Activated CD8-positive, alpha-beta memory T cell treated with anti-CD3 and anti-CD28 coated beads, Interleukin-2, amount 50 U/mL, for 48 hours (primary cell): ENCODE data around the gene TEX14.

Experiments used
- DNase-seq: peaks from one replicate; pipeline ENCODE4 v3.0.0-alpha.2; 2020

Gene TEX14

DNA sequence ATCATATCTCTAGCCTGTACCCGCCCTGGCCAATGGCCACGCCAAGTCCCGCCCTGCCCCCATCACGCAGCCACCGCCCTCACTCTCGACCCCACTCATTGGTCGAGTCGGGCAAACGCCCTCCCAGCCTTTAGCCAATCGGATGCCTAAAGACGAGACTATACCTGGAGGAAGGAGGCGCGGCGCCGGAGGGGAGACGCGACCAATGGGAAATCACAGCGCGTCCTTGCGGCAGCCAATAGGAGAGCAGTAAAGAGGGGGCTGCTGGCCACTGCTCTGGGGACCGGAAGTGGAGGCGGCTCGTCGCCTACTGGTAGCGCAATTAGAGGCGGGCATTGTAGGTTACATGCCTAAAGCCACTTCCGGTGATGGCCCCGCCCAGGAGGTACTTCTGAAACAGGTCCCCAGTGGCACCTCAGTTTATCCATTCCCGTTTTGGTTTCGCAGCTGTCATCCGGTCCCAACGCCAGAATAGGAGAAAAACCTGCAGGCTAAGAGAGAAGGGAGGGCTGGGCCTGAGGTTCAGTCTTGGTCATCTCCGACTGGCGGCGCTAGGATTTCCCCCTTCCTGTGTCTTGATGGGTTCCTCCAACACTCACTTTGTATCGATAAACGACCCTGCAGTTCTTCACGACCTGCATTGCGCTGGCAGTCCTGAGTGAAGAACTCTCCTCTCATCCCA lies 173.8 kb downstream of the TEX14 start:
- peak; percentile 98 for DNase-seq

DNA sequence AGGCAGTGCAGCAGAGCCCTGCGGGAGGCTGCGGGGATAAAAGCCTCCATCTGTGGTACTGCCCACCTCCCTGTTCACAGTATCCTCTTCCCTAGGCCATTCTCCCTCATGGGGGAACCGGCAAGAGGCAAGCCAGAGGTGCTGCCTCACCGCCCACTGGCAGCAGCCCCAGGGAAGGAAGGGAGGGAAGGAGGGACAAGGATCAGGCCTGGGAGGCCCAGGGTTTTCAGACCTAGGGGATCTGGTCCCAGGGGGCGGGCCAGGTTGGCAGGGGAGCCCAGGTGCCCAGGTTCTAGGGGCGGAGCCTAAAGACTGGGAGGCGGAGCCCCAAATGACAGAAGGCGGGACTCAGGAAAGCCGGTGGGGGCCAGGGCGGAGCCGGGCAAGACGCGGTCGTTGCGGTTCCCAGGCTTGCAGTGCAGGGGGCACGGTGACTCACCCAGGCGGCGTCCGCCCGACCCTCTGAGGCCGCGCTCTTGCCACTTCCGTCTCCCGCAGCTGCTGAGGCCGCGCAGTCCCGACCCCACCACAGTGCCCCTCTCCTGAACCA lies 174.4 kb downstream of the TEX14 start:
- DNase-seq: no peak

DNA sequence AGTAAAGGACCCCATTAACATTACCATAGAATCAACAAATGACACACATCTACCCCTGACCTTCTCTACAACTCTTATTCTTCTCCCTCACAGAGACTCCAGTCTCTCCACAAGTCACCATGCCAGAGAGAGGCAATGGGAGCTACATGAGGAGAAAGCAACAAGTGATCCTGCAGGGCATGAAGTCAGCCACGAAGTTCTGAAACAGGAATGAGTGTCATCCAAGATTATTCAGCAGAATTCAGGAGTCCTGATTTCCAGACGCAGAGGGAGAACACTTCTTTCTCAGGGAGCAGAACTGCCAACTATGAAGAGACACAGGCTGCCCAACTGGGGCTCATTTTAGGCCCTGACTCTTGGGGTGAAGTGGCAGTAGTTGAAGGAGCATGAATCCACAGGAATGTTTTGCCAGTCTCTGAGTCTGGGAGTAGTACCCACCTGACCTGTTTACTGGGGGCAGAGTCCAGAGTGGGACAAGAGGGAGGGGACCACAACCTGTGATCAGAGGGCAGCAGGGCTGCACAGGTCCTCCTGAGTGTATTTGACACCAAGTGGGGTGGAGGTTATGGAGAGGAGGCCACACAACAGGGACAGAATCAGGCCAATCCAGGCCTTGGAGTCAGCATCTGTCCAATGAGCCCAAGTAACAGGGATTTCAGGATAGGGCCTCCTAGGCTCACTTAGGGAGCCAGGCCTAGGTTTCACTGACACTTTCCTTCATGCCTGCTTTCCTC lies 175.0 kb downstream of the TEX14 start:
- DNase-seq: no peak

DNA sequence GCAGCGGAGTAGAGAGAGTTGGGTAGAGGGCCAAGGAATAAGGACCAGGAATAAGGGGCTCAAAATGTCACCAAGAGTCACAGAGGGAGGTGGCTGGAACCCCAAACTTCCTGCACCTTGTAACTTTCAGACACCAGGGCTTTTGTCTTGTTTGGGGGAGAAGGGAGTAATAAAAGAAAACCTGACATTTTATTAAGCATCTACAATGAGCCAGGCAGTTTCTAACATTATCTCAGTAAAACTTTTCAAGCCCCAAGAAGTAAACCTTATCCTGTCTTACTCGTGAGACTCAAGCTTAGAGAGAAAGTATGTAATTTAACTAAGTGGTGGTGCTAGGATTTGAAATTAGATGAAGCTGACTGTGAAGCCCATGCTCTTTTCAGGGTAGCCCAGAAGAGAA lies 176.6 kb downstream of the TEX14 start:
- no peak for DNase-seq

- no peak for DNase-seq
These were observed 177.1 kb downstream of the TEX14 start for GRCh38 chr17:58514770-58515157.

DNA sequence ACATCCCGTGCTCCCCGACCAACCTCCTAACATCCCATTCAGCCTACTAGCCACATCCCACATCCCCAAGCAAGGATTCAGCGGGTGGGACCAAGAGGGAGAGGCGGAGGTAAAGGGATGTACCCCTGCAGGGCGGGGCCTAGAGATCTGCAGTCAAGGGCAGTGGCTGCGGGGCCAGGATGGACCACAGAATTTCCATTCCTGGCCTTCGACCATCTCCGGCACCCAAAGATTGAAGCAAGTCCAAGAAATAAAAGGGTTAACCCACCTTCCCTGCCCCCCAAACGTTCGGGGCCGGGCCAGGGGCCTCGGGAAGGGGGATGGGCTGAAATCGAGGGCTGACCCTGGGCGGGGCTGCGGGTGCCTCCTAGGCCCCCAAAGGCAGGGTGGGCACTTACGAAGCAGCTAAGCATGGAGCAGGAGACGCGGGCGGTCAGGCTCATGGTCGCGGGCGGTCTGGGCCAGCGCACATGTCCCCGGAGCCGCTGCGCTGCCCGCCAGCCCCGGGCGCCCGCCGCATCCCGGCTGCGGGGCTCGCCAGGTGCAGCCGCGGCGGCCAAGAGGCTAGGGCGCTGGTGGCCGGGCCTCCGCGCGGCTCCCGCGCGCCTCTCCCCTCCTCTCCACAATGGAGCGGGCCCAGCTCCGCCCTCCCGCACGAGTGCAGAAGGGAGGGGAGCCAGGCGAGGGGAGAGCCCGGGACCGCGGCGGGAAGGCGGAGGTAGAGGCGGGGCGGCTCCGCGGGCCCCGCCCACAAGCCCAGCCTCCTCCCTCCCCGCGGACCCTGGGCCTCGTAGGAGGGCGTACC lies 177.7 kb downstream of the TEX14 start, which contains the start of gene MTMR4:
TSS of gene MTMR4 (minus strand) at position 674 of the 805 bp plus-strand sequence. CDS start at position 443, 231 bp downstream.
- peak; percentile 87 for DNase-seq

- peak; percentile 61 for DNase-seq
These were observed 178.4 kb downstream of the TEX14 start for GRCh38 chr17:58513267-58513964.

GRCh38 chr17:58510075-58510474 lies 181.8 kb downstream of the TEX14 start:
- DNase-seq: no peak

- DNase-seq: no peak
These were observed 183.3 kb downstream of the TEX14 start for GRCh38 chr17:58508341-58509067.

- DNase-seq: no peak
These were observed 184.7 kb downstream of the TEX14 start for GRCh38 chr17:58507123-58507634.
